Measurements from ENCODE around the gene ZMYND8.

The ZMYND8 gene

GRCh38 chr20:47318586-47319516, 37.6 kb downstream of the ZMYND8 start:
- Histone ChIP-seq H3K4me1 (ENCODE audit: insufficient read depth, low read length) (peaks cover 76% of the 10 kb centered on the region), H3K9me3 (ENCODE audit: insufficient read depth, low read depth, low read length) (no peaks in the 10 kb centered on the region), H3K36me3 (ENCODE audit: insufficient read depth, low read depth, low read length) (0 out of 2 replicates have a peak, but pooled peaks cover 5% of the 10 kb centered on the region), H3K27ac (ENCODE audit: low read length) (peak overlapping the region; percentile 99), H3K27me3 (ENCODE audit: insufficient read depth, low read length) (no peaks in the 10 kb centered on the region), H3K9ac (ENCODE audit: low read depth, low read length) (peak overlapping the region; percentile 96), H3K4me3 (ENCODE audit: low read length) (peak overlapping the region; percentile 74)

DNA sequence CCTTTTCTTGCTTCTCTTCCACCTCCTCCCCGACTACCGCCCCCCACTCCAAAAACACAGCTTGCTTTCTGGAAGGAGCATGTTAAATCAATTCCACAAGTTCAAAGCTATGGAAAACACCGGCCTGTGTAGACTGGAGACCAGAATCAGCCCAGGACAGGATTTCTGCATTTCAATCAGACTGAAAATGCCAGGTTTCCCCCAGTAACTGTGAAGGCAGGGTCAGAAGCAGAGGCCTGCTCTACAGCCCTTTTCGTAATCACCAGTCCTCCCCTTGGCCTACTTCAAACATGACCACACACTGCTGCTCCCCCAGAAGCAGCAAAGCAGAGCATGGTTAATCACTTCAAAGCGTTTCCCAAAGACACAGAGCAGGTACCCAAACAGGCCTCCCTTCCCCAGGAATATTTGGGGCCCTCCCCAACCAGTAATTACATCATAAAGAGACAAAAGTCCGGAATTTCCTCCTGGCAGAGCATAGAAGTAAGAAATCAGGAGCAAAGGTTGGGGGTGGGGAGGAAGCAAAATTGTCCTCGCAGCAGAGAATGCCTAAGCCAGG, 38.4 kb downstream of the ZMYND8 start:
- Histone ChIP-seq H3K27me3 (ENCODE audit: insufficient read depth, low read length) (no peaks in the 10 kb centered on the region), H3K4me3 (ENCODE audit: low read length) (peak overlapping the region; percentile 74), H3K36me3 (ENCODE audit: insufficient read depth, low read depth, low read length) (0 out of 2 replicates have a peak, but pooled peaks cover 5% of the 10 kb centered on the region), H3K9me3 (ENCODE audit: insufficient read depth, low read depth, low read length) (no peaks in the 10 kb centered on the region), H3K27ac (ENCODE audit: low read length) (peak overlapping the region; percentile 99), H3K9ac (ENCODE audit: low read depth, low read length) (peak overlapping the region; percentile 96), H3K4me1 (ENCODE audit: insufficient read depth, low read length) (peaks cover 70% of the 10 kb centered on the region)

DNA sequence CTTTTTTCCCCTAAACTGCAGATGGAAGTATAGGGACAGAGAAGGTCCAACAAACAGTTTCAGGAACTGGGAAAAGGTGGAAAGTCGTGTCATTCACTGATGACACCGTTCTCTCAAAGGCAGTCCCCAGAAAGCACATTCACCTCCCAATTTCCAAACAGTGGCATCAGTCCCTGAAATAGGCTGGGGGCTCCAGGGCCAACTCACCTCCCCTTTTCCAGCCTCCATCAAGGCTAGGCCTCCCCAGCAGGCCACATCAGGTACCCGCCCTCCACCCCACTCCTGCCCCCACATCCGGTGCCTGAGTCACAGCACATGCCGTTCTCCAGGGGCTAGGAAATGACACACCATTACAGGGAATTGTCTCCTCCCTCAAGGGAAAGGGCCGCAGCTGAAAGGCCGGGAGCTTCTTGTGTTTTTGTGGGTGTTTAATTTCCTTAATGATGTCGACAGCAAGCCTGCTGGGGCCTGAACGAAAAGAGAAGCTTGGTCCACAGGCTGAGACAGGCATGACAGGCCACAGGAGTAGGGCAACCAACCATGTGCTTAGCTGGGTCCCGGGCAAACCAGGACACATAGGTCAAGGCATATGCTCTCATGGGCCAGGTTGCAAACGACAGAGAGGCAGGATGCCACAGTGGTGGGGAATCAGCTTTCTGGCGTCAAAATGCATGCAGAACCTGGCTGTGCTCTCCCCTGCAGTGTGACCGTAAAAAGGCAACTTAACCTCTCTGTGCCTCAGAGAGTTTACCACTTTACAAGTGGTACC, 39.2 kb downstream of the ZMYND8 start:
- H3K4me3 ChIP-seq (ENCODE audit: low read length) = peak overlapping the region; percentile 74; the same call in 1 of the 2 replicates
- peak overlapping the region; percentile 99 for H3K27ac ChIP-seq (ENCODE audit: low read length)
- no peaks in the 10 kb centered on the region for H3K27me3 ChIP-seq (ENCODE audit: insufficient read depth, low read length)
- peaks cover 1% of the 10 kb centered on the region; the same call in 1 of the 2 replicates for H3K36me3 ChIP-seq (ENCODE audit: insufficient read depth, low read depth, low read length)
- peaks cover 68% of the 10 kb centered on the region for H3K4me1 ChIP-seq (ENCODE audit: insufficient read depth, low read length)
- H3K9me3 ChIP-seq (ENCODE audit: insufficient read depth, low read depth, low read length) = no peaks in the 10 kb centered on the region
- peak overlapping the region; percentile 96 for H3K9ac ChIP-seq (ENCODE audit: low read depth, low read length)

DNA sequence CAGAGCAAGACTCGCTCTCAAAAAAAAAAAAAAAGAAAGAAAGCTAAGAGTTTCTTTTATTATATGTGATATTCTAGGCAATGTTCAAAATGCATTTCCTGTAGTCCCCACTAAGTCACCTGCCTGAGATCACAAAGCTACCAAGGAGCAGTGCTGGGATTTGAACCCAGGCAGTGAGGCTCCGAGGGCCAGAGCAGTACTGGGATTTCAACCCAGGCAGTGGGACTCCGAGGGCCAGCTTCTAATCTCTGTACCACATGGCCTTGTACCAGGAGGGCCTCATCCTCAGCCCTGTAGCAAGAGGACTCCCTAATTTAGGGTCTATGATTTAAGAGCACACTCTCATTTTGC, 39.7 kb downstream of the ZMYND8 start:
- H3K9me3 ChIP-seq (ENCODE audit: insufficient read depth, low read depth, low read length) = no peaks in the 10 kb centered on the region
- peaks cover 7% of the 10 kb centered on the region; the same call in 1 of the 2 replicates for H3K36me3 ChIP-seq (ENCODE audit: insufficient read depth, low read depth, low read length)
- H3K4me1 ChIP-seq (ENCODE audit: insufficient read depth, low read length) = peaks cover 71% of the 10 kb centered on the region
- H3K4me3 ChIP-seq (ENCODE audit: low read length) = 0 out of 2 replicates have a peak overlapping the region, but pooled peaks have one; percentile 14
- H3K9ac ChIP-seq (ENCODE audit: low read depth, low read length) = peak overlapping the region; percentile 96; the same call in 1 of the 2 replicates
- H3K27ac ChIP-seq (ENCODE audit: low read length) = peak overlapping the region; percentile 99
- no peaks in the 10 kb centered on the region for H3K27me3 ChIP-seq (ENCODE audit: insufficient read depth, low read length)

DNA sequence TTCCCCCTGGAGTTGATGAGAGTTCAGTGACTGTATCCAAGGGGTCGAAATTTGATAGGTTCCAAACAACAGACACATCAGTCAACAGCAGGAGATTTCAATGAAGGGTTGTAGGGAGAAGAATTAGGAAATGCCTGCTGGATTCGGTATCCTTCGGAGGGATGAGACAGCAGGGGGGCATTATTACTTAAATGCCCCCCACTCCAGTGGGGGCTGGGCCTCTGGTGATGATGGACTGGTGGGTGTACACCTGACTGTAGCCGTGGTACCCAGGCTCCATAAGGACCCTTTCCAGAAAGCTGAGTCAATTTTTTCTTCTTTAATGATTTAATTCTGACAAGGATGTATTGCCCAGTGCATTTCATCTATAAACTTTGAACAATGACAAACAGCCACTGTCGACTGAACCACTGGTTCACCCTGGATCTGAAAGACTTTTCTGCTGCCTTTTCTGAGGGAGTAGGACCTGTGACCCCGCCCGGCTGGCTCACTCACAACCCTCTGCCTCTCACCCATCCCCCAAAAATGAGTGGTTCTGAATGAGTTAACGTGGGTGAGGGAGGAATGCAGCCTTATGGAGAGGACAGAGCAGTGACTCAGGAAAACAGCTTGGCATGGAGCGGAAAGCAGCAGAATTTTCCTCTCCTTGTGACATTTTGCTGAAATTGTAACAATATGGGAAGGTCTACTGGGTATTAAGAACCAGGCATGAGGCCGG, 41.0 kb downstream of the ZMYND8 start:
- H3K4me1 ChIP-seq (ENCODE audit: insufficient read depth, low read length) = peaks cover 60% of the 10 kb centered on the region
- H3K27me3 ChIP-seq (ENCODE audit: insufficient read depth, low read length) = no peaks in the 10 kb centered on the region
- peak overlapping the region; percentile 99 for H3K27ac ChIP-seq (ENCODE audit: low read length)
- peak overlapping the region; percentile 96; the same call in 1 of the 2 replicates for H3K9ac ChIP-seq (ENCODE audit: low read depth, low read length)
- no peaks in the 10 kb centered on the region for H3K9me3 ChIP-seq (ENCODE audit: insufficient read depth, low read depth, low read length)
- H3K4me3 ChIP-seq (ENCODE audit: low read length) = peak overlapping the region; percentile 27; the same call in 1 of the 2 replicates
- H3K36me3 ChIP-seq (ENCODE audit: insufficient read depth, low read depth, low read length) = peaks cover 19% of the 10 kb centered on the region

DNA sequence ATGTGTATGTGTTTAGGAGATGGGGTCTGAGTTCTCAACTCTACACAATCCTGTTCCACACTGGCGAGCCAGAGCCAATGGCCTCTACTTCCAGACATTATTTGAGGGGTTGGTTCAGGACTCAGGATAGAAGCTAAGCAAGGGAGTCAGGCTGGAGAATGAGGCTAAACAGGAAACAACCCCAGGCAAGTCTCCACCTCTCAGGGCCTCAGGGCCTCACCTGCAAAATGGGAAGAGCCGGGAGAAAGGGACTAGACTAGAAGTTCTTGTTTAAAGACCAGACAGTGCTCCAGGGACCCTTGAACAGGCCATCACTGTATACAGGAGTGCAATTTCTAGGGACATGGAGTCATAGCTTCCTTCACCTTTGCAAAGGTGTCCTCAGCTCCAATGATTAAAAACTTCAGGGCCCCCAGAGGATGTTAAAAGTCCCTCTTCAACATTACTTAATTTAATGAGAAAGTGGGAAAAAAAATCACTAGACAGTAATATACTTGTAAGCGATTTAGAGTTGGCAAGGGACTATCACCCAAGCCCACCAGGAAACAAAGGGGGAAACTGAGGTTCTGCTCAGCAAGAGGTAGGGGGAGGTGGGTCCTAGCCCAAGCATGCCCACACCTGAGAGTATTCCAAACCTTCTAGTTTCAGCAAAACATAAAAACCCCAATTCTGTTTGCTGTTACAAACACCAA, 41.7 kb downstream of the ZMYND8 start:
- H3K36me3 ChIP-seq (ENCODE audit: insufficient read depth, low read depth, low read length) = peaks cover 24% of the 10 kb centered on the region

GRCh38 chr20:47311967-47312681, 44.4 kb downstream of the ZMYND8 start:
- Histone ChIP-seq H3K36me3 (ENCODE audit: insufficient read depth, low read depth, low read length) (peaks cover 49% of the 10 kb centered on the region), H3K4me1 (ENCODE audit: insufficient read depth, low read length) (peaks cover 30% of the 10 kb centered on the region)

More for the DNA sequence above, 41.7 kb downstream of the ZMYND8 start:
- H3K9me3 ChIP-seq (ENCODE audit: insufficient read depth, low read depth, low read length) = no peaks in the 10 kb centered on the region
- no peaks in the 10 kb centered on the region for H3K27me3 ChIP-seq (ENCODE audit: insufficient read depth, low read length)
- H3K4me1 ChIP-seq (ENCODE audit: insufficient read depth, low read length) = peaks cover 53% of the 10 kb centered on the region
- H3K9ac ChIP-seq (ENCODE audit: low read depth, low read length) = peak overlapping the region; percentile 96; the same call in 1 of the 2 replicates
- H3K27ac ChIP-seq (ENCODE audit: low read length) = peak overlapping the region; percentile 99
- peak overlapping the region; percentile 27; the same call in 1 of the 2 replicates for H3K4me3 ChIP-seq (ENCODE audit: low read length)

DNA sequence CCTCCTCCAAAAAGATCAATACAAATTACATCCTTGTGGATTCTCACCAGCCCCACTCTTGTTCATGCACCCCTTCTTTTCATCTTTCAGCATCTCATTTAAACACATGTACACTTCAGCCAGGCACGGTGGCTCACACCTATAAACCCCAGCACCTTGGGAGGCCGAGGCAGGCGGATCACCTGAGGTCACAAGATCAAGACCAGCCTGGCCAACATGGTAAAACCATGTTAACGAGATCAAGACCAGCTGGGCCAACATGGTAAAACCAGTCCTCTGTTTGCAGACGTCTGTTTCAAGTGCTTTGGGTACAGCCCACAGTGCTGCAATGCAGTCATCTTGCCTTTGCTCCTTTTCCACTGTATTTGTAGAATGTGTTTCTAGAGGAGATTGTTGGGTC, 45.3 kb downstream of the ZMYND8 start:
- Histone ChIP-seq H3K9ac (ENCODE audit: low read depth, low read length) (no peak overlapping the region), H3K27me3 (ENCODE audit: insufficient read depth, low read length) (no peaks in the 10 kb centered on the region), H3K4me1 (ENCODE audit: insufficient read depth, low read length) (peaks cover 25% of the 10 kb centered on the region), H3K36me3 (ENCODE audit: insufficient read depth, low read depth, low read length) (peaks cover 58% of the 10 kb centered on the region), H3K9me3 (ENCODE audit: insufficient read depth, low read depth, low read length) (no peaks in the 10 kb centered on the region), H3K27ac (ENCODE audit: low read length) (no peak overlapping the region), H3K4me3 (ENCODE audit: low read length) (no peak overlapping the region)

More at GRCh38 chr20:47311967-47312681, 44.4 kb downstream of the ZMYND8 start:
- Histone ChIP-seq H3K9me3 (ENCODE audit: insufficient read depth, low read depth, low read length) (no peaks in the 10 kb centered on the region), H3K27me3 (ENCODE audit: insufficient read depth, low read length) (no peaks in the 10 kb centered on the region), H3K9ac (ENCODE audit: low read depth, low read length) (no peak overlapping the region), H3K27ac (ENCODE audit: low read length) (no peak overlapping the region), H3K4me3 (ENCODE audit: low read length) (no peak overlapping the region)

GRCh38 chr20:47310729-47311128, 45.8 kb downstream of the ZMYND8 start:
- peaks cover 62% of the 10 kb centered on the region for H3K36me3 ChIP-seq (ENCODE audit: insufficient read depth, low read depth, low read length)
- no peaks in the 10 kb centered on the region for H3K9me3 ChIP-seq (ENCODE audit: insufficient read depth, low read depth, low read length)

DNA sequence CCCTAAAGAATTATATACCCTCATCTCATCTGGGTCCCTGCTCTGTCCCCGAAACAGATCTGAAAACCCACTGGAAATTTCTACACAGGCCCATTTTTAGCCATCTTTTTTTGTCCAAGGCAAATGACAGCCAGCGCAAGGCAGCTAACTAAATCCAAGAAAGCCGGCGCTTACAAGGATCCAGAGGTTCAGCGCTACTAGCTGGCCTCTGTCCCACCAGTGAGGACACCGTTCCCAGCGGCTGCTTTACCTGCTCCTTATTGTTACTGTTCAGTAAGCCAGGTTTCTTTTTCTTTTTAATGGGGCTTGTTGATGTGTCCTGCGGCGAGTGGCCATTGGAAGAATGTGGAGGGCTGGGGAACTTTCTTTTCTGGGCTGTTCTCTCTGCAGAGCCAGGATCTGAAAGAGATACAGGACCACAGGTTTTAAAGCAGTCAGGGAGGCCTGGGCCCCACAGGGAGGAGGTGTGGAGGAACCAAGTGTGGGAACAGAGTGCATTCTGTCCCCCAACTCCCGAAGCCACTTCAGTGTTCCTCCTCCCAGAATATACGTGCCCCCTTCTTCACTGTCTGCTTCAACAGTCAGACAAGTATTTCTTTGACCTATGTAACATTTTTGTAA, 46.6 kb downstream of the ZMYND8 start:
- H3K9ac ChIP-seq (ENCODE audit: low read depth, low read length) = peak overlapping the region; percentile 38; the same call in 1 of the 2 replicates
- no peak overlapping the region for H3K4me3 ChIP-seq (ENCODE audit: low read length)
- H3K4me1 ChIP-seq (ENCODE audit: insufficient read depth, low read length) = peaks cover 15% of the 10 kb centered on the region
- peaks cover 69% of the 10 kb centered on the region for H3K36me3 ChIP-seq (ENCODE audit: insufficient read depth, low read depth, low read length)
- H3K27ac ChIP-seq (ENCODE audit: low read length) = no peak overlapping the region
- no peaks in the 10 kb centered on the region for H3K9me3 ChIP-seq (ENCODE audit: insufficient read depth, low read depth, low read length)
- H3K27me3 ChIP-seq (ENCODE audit: insufficient read depth, low read length) = no peaks in the 10 kb centered on the region

More at GRCh38 chr20:47310729-47311128, 45.8 kb downstream of the ZMYND8 start:
- Histone ChIP-seq H3K9ac (ENCODE audit: low read depth, low read length) (no peak overlapping the region), H3K4me1 (ENCODE audit: insufficient read depth, low read length) (peaks cover 23% of the 10 kb centered on the region), H3K27ac (ENCODE audit: low read length) (no peak overlapping the region), H3K27me3 (ENCODE audit: insufficient read depth, low read length) (no peaks in the 10 kb centered on the region), H3K4me3 (ENCODE audit: low read length) (no peak overlapping the region)
